OCI-LY1 (cell line): ENCODE measurements around the gene UNC93B1.

Experiments
- CTCF ChIP-seq: fragments of 200-600 bp; sonication (generic), shearing (Covaris generic); IDR thresholded peaks from 2 replicates; pipeline ENCODE4 v1.5.1; 2017; ENCODE audit warnings: mild to moderate bottlenecking, antibody characterized with exemption, low read length, moderate library complexity, mixed read lengths
- EZH2 ChIP-seq: fragments of 200-600 bp; sonication (generic), shearing (Covaris generic); IDR thresholded peaks from 2 replicates; pipeline ENCODE4 v1.8.0; 2017; ENCODE audit warnings: borderline replicate concordance, mixed run types, mild to moderate bottlenecking, antibody characterized with exemption, low read length, moderate library complexity, mixed read lengths

GRCh38 chr11:68011051-68011943 lies 7.4 kb upstream of the UNC93B1 start:
- TF ChIP-seq CTCF: no peak
- TF ChIP-seq EZH2: no peak
